Renal cortex interstitium (tissue), 11 donors: ENCODE data around the gene SHISA9. TPM values are rescaled to one million over a fixed set of nuclear protein-coding genes. Genes with fewer than 3 reads are reported as not detected.
"Not testable (repeated sequence)": the region's sequence is repeated elsewhere in the genome, so short reads cannot be mapped to it uniquely, and the experiment has no call there.

Source experiments
- DNase-seq, 11 donors: peaks; one replicate each; pipeline ENCODE4 v3.0.0-alpha.2; 2013; ENCODE audit warnings: low read depth in 9 of 11, low spot score in 4 of 11; ENCODE audit errors: extremely low read depth in 1 of 11
- polyA plus RNA-seq, 3 donors: library from polyadenylated mRNA; unstranded; fragments of 120-200 nt; gene quantifications; one replicate each; pipeline ENCODE4 v1.2.1, GENCODE V29; 2013; ENCODE audit not compliant: insufficient read length in 3 of 3

SHISA9 gene
- polyA plus RNA-seq, 3 donors: 3.6 to 5.9 (median 3.9) TPM

GRCh38 chr16:12893050-12893750 is 8.2 kb upstream of the SHISA9 start:
- DNase-seq: no peak

DNA sequence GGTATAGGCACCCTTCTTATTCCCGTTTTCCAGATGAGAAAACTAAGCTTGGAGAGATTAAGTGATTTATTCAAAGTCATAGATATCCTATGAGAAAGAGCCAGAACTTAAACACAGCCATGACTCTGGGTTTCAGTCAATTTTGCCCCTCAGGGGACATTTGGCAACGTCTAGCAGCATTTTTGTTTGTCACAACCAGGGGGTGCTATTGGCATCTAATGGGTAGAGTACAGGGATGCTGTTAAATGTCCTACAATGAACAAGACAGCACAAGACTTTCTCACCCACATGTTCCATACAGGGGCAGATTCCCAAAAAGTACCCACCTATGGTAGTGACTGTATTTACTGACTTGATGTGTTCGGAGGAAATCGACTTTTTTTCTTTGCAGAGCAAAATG is 4.8 kb upstream of the SHISA9 start:
- no peak for DNase-seq

- DNase-seq: no peak
These were observed 2.8 kb upstream of the SHISA9 start for GRCh38 chr16:12898551-12898950.

DNA sequence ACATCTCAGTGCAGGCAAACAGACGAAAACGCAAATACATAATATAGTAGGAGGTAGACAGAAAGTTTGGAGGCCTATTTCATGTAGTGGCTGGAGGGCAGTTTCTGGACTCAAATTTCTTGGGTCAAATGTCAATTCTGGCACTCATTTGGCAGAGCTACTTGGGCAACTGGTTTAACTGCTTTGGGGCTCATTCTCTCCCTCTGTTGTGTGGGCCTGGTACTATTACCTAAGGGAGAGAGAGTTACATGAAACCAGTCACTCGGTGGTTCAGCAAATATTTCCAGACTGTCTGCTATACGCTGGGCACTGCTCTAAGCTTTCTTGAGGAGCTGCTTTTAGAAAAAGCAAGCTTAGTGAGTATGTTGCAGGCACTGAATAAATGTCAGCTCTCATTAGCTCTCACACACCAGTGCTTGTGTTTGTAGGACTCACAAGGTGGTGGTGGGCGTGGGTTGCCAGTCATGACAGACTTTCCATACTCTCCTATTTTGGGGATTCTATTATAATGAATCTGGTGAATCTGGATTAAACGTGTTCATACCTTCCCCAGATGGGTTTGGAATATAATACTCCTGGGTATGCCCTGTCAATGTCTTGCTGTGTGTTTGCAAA is 1.8 kb upstream of the SHISA9 start:
- DNase-seq: no peak

GRCh38 chr16:12900156-12900555 is 1.2 kb upstream of the SHISA9 start:
- no peak for DNase-seq

- DNase-seq: no peak
These were observed 697 bp upstream of the SHISA9 start for GRCh38 chr16:12900599-12901203.

GRCh38 chr16:12901204-12901596 is 198 bp upstream of the SHISA9 start:
- DNase-seq: peak in 1 of 11 donors; percentile 30

DNA sequence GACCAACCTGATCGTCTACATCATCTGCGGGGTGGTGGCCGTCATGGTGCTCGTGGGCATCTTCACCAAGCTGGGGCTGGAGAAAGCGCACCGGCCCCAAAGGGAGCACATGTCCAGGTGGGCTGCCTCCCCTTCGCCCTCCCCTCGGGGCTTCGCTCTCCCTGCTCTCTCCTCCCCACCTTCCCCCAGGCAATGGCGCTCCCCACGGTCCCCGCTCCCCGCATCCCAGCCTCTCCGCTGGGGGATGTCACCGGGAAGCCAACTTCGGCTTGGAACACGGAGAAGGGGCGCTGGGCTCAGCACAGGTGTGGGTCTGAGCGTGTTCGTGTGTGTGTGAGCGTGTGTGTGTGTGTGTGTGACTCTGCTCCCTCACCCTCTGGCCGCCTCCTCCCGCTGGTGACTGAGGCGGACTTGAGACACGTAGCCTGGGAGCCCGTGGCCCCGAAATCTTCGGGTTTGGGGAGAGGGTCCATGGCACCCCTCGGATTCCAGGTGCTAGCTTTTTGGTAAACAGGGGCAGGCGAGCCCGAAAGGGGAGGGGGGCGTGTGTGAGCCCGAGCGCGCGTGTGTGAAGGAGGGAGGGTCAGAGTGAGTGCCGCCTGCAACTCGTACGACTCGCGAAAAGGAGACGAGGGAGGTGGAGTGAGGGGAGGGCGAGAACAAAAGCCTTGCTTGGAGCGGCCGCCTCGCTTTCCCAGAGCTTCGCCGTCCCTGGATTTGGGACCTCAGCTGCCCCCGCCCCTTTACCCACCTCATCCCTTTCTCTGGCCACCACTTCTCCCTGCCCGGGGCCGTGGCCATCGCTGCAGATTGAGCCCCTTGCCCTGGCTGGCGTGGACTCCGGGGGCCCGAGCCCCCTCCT is 1.3 kb downstream of the SHISA9 start:
- no peak for DNase-seq

- no peak for DNase-seq
These were observed 2.3 kb downstream of the SHISA9 start for GRCh38 chr16:12903407-12904328.

- no peak for DNase-seq
These were observed 2.9 kb downstream of the SHISA9 start for GRCh38 chr16:12904329-12904671.

- DNase-seq: no peak
These were observed 4.9 kb downstream of the SHISA9 start for GRCh38 chr16:12906271-12906670.

DNA sequence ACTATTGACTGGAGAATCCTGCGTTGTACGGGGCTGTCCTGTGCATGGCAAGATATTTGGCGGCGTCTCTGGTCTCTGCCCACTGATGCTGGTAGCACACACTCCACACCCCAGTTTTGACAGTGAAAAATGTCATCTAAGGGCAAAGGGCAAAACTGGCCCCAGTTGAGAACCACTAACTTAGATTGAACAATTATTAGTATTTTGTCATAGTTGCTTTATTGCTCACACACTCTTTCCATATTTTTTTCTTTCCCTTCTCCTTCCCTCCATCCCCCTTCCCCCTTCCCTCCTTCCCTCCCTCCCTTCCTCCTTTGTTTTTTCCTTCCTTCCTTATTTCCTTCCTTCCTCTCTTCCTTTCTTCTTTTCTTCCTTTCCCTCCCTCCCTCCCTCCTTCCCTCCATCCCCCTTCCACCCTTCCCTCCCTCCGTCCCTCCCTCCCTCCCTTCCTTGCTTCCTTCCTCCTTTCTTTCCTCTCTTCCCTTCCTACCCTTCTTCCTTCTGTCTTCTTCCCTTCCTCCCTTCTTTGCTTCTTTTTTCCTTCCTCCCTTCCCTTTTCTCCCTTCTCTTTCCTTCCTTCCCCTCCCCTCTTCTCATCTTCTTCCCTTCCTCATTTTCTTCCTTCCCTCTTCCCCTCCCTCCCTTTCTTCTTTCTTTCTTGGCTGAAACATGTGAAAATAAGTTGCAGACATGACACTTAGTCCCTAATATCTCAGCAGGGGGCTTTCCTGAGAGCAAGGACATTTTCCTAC is 5.5 kb downstream of the SHISA9 start:
- DNase-seq: no peak

GRCh38 chr16:12907670-12908233 is 6.4 kb downstream of the SHISA9 start:
- DNase-seq: no peak

GRCh38 chr16:12917246-12917645 is 15.8 kb downstream of the SHISA9 start:
- no peak for DNase-seq

DNA sequence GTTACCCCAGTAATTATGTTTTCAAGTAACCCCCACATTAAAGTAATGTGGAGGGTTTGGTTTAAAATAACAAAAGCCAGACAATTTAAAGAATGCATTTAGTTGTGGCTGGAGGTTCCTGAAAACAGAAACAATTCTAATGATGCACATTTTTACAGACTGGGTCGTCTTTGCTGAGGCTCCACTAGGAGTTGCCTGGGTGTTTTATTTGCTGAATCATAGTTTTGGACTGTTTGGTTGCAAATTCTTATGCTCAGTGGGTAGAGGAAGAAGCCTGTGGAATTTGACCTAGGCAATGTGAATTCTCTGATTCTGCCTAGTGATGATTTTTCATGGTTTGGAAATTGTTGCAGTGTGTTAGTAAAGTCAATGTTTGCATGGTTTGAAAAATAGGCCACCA is 16.3 kb downstream of the SHISA9 start:
- DNase-seq: no peak

GRCh38 chr16:12920739-12921138 is 19.3 kb downstream of the SHISA9 start:
- no peak for DNase-seq

DNA sequence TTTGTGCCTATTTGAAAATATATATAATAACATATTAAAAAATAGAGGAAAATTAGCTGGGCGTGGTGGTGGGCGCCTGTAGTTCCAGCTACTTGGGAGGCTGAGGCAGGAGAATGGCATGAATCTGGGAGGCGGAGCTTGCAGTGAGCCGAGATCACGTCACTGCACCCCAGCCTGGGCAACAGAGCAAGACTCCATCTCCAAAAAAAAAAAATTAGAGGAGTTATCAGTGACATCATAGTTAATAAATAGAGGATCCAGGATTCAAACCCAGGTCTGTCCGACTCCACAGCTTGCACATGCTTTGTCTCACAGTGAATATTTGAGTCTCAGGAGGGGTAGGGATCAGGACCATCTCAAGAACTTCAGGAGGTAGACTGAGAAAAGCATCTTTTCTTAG is 22.2 kb downstream of the SHISA9 start:
- not testable (repeated sequence) for DNase-seq
